ENCODE measurements around the gene POC1A. TPM values are rescaled to one million over a fixed set of nuclear protein-coding genes. Genes with fewer than 3 reads are reported as not detected.

POC1A gene
- total and polyA plus RNA-seq, 2 of the 8 experiments (the other 6 are each of a cell fraction or from before 2014, with no cell fraction given): 35.7 to 39.2 TPM

GRCh38 chr3:52196977-52197376, 42.8 kb upstream of the POC1A start:
- Histone ChIP-seq H2BK12ac (ENCODE audit: low read depth, low read length) (peak overlapping the region; percentile 27; the same call in 1 of the 2 replicates), H3K14ac (ENCODE audit: insufficient read length) (no peak overlapping the region), H3K36me3 (ENCODE audit: control insufficient read depth in 2 of 4, insufficient read depth in 4 of 4, low read length in 3 of 4) (peaks cover 0 to 18% (median 4%) of the 10 kb centered on the region in 4 experiments; a peak in 4 of 8 replicates), H3K4me3 (ENCODE audit: extremely low read depth in 1 of 4, insufficient read depth in 2 of 4, low read depth in 3 of 4, low read length in 4 of 4) (no peak overlapping the region; a peak in 1 of 8 replicates), H4K91ac (replicated peaks; ENCODE audit: insufficient read length, low read length) (peak overlapping the region; percentile 93), H3K27ac (ENCODE audit: low read depth, low read length) (no peak overlapping the region), H3K9ac (replicated peaks in 1 of 4; ENCODE audit: extremely low read depth in 1 of 4, low read depth in 3 of 4, low read length in 3 of 4) (no peak overlapping the region), H3K4ac (replicated peaks; ENCODE audit: insufficient read length, low read depth, low read length) (no peak overlapping the region), H2BK5ac (ENCODE audit: low read depth, low read length) (no peak overlapping the region; the same call in 1 of the 2 replicates), H4K20me1 (replicated peaks in 1 of 2; ENCODE audit: control insufficient read depth in 1 of 2, insufficient read depth in 2 of 2, low read length in 2 of 2) (peaks cover 0 to 3% of the 10 kb centered on the region in 2 experiments), H3K79me1 (ENCODE audit: low read depth, low read length) (no peaks in the 10 kb centered on the region; the same call in none of the 2 replicates), H3K56ac (replicated peaks; ENCODE audit: insufficient read length, low read depth, low read length) (no peak overlapping the region), H4K8ac (ENCODE audit: extremely low read depth, insufficient read depth, low read length) (no peak overlapping the region), H2BK20ac (ENCODE audit: low read length) (peak overlapping the region; percentile 72; the same call in 1 of the 2 replicates), H2AK5ac (ENCODE audit: low read depth, low read length) (0 out of 2 replicates have a peak overlapping the region, but pooled peaks have one; percentile 82), H3K23ac (ENCODE audit: insufficient read length) (no peak overlapping the region), H3K4me1 (replicated peaks in 1 of 4; ENCODE audit: control insufficient read depth in 3 of 4, insufficient read depth in 4 of 4, low read length in 3 of 4) (peaks cover 0 to 12% (median 7%) of the 10 kb centered on the region in 4 experiments; a peak in 6 of 7 replicates), H3K79me2 (ENCODE audit: control insufficient read depth in 1 of 2, insufficient read depth in 2 of 2, low read length in 2 of 2) (peaks cover 0 to 8% of the 10 kb centered on the region in 2 experiments; a peak in 2 of 4 replicates), H3K18ac (ENCODE audit: extremely low read depth, low read length) (no peak overlapping the region), H3K27me3 (replicated peaks in 1 of 4; ENCODE audit: control insufficient read depth in 3 of 4, extremely low read depth in 1 of 4, insufficient read depth in 3 of 4, low read length in 3 of 4) (peaks cover 0 to 3% (median under 1%) of the 10 kb centered on the region in 4 experiments; a peak in 4 of 7 replicates), H2BK15ac (ENCODE audit: low read length) (no peak overlapping the region), H2BK120ac (replicated peaks; ENCODE audit: low read depth, low read length) (peak overlapping the region; percentile 70), H2AFZ (ENCODE audit: low read length) (no peak overlapping the region), H3K23me2 (ENCODE audit: low read depth, low read length) (peaks cover 4% of the 10 kb centered on the region; the same call in 1 of the 2 replicates), H3K4me2 (ENCODE audit: insufficient read depth in 1 of 2, low read depth in 2 of 2, low read length in 2 of 2) (peak overlapping the region in 1 of 2 experiments; percentile 92; a peak in 1 of 4 replicates), H3K9me3 (ENCODE audit: insufficient read depth in 2 of 2, low read depth in 1 of 2, low read length in 1 of 2) (no peaks in the 10 kb centered on the region), H4K5ac (ENCODE audit: insufficient read length, low read depth, low read length) (no peak overlapping the region)
- FAIRE-seq (peak; percentile 42), DNase-seq (ENCODE audit: low read depth in 1 of 2, low spot score in 2 of 2) (no peak)
- ChIA-PET POLR2A (ENCODE audit: partially characterized antibody) (interaction anchor here (0.7 to 2.1 kb wide), 4 partner anchors 27 to 82 kb away, joined by 3 to 14 read pairs (median 5); partner anchors contain the start of genes POC1A, TWF2 and WDR82), CTCF (ENCODE audit: partially characterized antibody) (interaction anchor here (0.7 to 2.4 kb wide), 11 partner anchors 9 to 193 kb away, joined by 3 to 8 read pairs (median 4); no protein-coding TSS in a partner anchor)
- TF ChIP-seq MAX (IDR thresholded peaks at IDR 0.05) (no peak), SRF (IDR thresholded peaks at IDR 0.05; ENCODE audit: low read depth, low read length) (no peak), BCL11A (IDR thresholded peaks at IDR 0.05; ENCODE audit: low read depth in 2 of 2, low read length in 2 of 2) (no peak)
- WGBS, 2 experiments (ENCODE audit: extremely low coverage in 1 of 2, insufficient coverage in 1 of 2, insufficient read length in 1 of 2, insufficient replicate concordance in 2 of 2, low coverage in 1 of 2, low lambda C conversion rate in 2 of 2, missing lambda C conversion rate in 1 of 2): 94% methylated on average over 3 of the region's 3 CpGs; no CpG with 5 or more reads in 1 of the 2 experiments

Measured in H1 (cell line).